Motor neuron (in vitro differentiated cells): ENCODE measurements around the gene BCAS3. TPM values are rescaled to one million over a fixed set of nuclear protein-coding genes. Genes with fewer than 3 reads are reported as not detected.

Experiments
- ATAC-seq, 8 experiments: fragments of 200-7000 bp; cut with Tn5 transposase; replicated peaks in 6 of 8; 2 replicates each; pipeline ENCODE4 v1.8.0; 2021; ENCODE audit warnings: mild to moderate bottlenecking in 8 of 8, moderate library complexity in 8 of 8
- H3K27ac ChIP-seq, 2 donors: fragments of 250-450 bp; sonication (Bioruptor Pico); 2 replicates each; pipeline ENCODE4 v1.9.0; 2021; ENCODE audit warnings: antibody characterized with exemption in 2 of 2, mild to moderate bottlenecking in 2 of 2, moderate library complexity in 1 of 2
- H3K4me1 ChIP-seq, 2 donors: fragments of 250-450 bp; sonication (Bioruptor Pico); replicated peaks in 1 of 2; 2 replicates each; pipeline ENCODE4 v1.6.1; 2021; ENCODE audit warnings: antibody characterized with exemption in 2 of 2, mild to moderate bottlenecking in 2 of 2, moderate library complexity in 1 of 2
- H3K4me3 ChIP-seq, 5 donors: fragments of 250-450 bp; sonication (Bioruptor Pico); 2 replicates each; pipeline ENCODE4 v1.9.0; 2021; ENCODE audit warnings: antibody characterized with exemption in 5 of 5, mild to moderate bottlenecking in 5 of 5, moderate library complexity in 4 of 5
- WGBS, 10 experiments: fragments of 450-650 bp; shearing (Covaris generic); methylation state at CpG; one replicate each; pipeline ENCODE4 v1.0.0; 2022; 5-methylcytosine and 5-hydroxymethylcytosine counted together
- in situ Hi-C, 9 experiments: fragments of 400-800 bp; cut with MboI; loops; one replicate each; pipeline ENCODE4 v1.15.0; 2021; ENCODE audit warnings: low sequenced_read_pairs in 9 of 9, low pct_unique_long_range_greater_than_20kb in 2 of 9; ENCODE audit not compliant: unreplicated experiment in 9 of 9
- total RNA-seq, 8 experiments: library from RNA; unstranded; fragments of 300-600 nt; gene quantifications; 2 replicates each; pipeline versions ENCODE4 v1.2.3 to v1.2.4, GENCODE V29; 2022

Gene BCAS3
- total RNA-seq, 8 experiments from 2014 or later = 18.1 to 45.4 (median 26.8) TPM

DNA sequence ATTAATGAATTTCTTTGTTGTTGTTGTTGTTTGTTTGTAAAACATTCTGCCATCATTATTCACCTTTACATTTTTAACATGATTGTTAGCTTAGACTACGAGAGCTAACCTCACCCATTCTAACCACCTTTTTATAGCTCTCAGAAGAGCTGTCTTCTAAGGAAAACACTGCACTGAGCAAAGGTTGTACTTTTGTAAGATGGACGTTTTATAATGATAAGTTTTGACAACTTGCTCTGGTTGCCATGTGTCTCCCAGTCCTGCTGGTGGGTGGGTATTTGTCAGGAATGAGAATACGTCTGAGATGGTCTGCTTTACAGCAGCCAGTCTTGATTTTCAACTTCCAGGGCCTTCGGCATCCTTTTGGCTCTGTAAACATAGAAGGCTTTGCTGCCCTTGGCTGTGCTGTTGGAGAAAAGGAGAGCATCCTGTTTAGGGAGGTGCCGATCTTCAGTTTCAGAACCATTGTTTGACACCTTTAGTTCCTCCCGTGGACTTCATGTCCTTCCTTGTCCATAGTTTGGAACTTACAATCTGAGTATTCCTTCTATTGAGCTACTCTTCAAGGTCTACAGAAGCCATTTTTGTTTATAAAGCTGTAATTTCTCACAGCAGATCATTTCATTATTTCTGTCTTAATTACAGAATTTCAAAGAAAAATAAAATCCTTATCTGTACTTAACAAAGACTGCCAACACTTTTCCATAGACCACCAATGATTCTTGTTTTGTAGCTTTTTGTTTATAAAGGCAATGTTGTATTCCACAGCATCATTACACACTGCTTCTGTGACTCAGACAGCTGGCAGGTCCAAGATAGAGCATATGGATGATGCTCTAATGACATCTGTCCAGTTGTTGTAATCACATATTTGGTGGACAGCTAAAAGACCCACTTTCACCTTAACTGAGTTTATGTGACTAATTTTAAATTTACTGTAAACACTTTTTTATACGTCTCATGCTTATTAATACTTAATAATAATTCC lies 451.9 kb downstream of the BCAS3 start:
- no peak overlapping the region for H3K4me3 ChIP-seq
- 57 to 94% (median 80%) methylated on average over 1 to 7 of the region's 7 CpGs for WGBS, 10 experiments
- peaks cover 6 to 8% of the 10 kb centered on the region in 2 donors for H3K4me1 ChIP-seq
- in situ Hi-C loops = no loop called here
- ATAC-seq = no peak
- H3K27ac ChIP-seq = no peak overlapping the region

DNA sequence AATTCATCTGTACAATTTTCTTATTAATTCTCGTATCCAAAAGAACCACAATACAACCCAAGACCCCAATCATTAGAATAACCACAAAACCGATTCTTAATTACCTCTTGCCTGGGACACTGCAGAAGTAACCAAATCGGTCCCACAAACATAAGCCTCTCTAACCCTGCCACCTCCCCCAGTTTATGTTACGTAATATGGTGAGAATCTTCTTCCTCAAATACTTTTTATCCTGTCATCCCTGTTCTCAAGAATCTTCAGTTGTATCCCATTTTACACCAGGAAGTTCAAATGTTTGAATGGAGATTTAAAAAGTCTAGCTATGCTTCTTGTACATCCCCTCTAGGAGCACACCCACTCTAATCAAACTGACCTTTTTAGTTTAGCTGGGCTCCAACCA lies 452.7 kb downstream of the BCAS3 start:
- H3K4me3 ChIP-seq = no peak overlapping the region
- ATAC-seq = no peak
- in situ Hi-C loops = no loop called here
- H3K4me1 ChIP-seq = peaks cover 6 to 8% of the 10 kb centered on the region in 2 donors
- H3K27ac ChIP-seq = no peak overlapping the region
- 79 to 100% (median 94%) methylated on average over 2 to 4 of the region's 4 CpGs; no CpG with 5 or more reads in 1 of the 10 experiments for WGBS, 10 experiments

DNA sequence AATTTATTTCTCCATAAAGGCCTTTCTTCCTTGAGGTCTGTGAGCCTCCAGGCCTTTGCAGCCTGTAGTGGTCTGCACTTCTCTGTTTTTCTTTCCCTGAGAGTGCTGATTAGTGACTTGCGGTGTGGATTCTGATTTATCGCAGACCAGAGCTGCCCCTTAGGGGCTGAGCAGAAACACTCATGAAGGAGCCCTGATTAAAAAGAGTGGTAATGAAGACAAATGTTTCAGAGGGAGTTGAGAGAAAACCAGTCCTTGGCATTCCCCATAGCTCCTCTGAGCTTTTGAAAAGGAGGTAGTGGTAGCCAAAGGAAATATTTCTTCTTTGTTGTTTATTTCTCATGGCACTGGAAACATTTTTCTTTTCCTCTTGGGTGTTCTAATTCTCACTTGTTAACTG lies 453.9 kb downstream of the BCAS3 start:
- Histone ChIP-seq H3K27ac (no peak overlapping the region), H3K4me3 (no peak overlapping the region), H3K4me1 (peaks cover 6 to 8% of the 10 kb centered on the region in 2 donors)
- ATAC-seq = peak in 5 of 8 experiments; percentile 45 to 80 (median 59)
- WGBS, 10 experiments = 47 to 100% (median 78%) methylated on average over 2 of the region's 2 CpGs; no CpG with 5 or more reads in 3 of the 10 experiments
- in situ Hi-C loops = no loop called here

DNA sequence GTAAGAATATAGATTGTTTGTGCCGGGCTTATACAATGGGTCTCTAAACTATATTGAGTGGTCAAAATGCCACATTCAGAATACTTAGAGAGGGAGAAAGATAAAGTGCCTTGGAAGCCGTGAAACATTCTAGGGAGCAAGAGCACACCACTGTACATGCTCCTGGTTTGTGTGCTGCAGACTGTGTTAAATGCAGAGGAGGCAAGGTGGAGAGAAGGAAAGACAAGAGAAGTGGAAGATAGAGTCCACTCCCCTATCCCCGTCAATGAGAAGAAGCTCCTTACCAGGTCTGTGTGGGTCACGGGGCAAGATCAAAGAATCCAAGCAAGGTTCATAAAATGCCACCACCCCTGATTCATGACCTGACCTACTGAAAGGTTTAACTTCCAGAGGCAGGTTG lies 454.9 kb downstream of the BCAS3 start:
- in situ Hi-C loops = no loop called here
- H3K4me1 ChIP-seq = peaks cover 6 to 8% of the 10 kb centered on the region in 2 donors
- WGBS, 10 experiments = 83 to 100% (median 97%) methylated on average over 1 to 4 of the region's 4 CpGs; no CpG with 5 or more reads in 2 of the 10 experiments
- ATAC-seq = no peak
- H3K27ac ChIP-seq = no peak overlapping the region
- H3K4me3 ChIP-seq = no peak overlapping the region

DNA sequence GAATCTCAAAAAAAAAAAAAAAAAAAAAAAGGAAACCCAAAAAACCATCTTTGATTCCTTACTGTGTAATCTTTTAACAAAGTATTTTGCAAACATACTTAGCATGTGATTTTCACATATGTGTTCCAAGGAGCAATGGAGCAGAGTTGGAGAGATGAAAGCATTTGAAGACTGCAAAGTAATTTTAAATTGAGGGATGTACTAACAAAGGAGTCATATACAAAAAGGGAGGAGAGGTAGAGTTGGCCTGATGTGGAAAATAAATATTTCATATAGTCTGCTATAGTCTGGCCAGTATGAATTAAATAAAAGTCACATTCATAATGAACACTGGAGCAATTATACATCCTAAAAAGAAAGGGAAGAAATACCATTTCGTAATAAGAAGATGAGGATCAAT lies 456.2 kb downstream of the BCAS3 start:
- Histone ChIP-seq H3K27ac (no peak overlapping the region), H3K4me1 (peaks cover 6 to 8% of the 10 kb centered on the region in 2 donors), H3K4me3 (no peak overlapping the region)
- in situ Hi-C loops = no loop called here
- no peak for ATAC-seq
- WGBS, 10 experiments = 80 to 100% (median 90%) methylated on average over 1 of the region's 1 CpG

DNA sequence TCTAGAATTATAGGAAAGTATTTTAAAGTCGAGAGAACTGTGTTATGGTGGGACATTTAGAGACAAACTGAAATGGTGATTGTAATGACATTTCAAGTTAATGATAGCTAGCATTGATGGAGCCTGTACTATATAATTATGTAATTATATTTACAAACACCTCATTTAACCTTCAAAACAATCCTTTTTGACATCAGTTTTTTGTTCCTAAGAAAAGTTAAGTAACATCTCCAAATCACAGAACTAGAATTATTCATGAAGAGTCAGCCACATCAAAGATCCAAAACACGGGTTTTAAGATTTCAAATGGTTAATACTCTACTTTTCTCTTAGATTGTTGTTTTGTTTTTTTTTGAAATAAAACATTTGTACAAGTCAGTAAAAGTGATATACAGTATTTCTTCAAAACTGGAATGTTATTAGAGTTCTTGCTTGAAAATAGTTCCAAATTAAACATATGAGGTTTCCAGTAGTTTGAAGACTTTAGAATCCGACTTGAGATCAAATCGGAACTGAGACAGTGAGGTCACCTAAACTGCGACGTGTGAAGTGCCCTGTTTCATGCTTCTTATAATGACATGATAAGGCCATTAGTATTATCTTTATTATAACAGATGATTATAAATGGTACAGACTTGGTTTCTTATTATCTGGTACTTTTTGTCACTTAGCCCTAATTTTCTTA lies 457.0 kb downstream of the BCAS3 start:
- no peak for ATAC-seq
- Histone ChIP-seq H3K4me1 (peaks cover 6 to 8% of the 10 kb centered on the region in 2 donors), H3K4me3 (no peak overlapping the region), H3K27ac (no peak overlapping the region)
- in situ Hi-C loops = no loop called here
- 43 to 100% (median 87%) methylated on average over 1 to 6 of the region's 6 CpGs for WGBS, 10 experiments

DNA sequence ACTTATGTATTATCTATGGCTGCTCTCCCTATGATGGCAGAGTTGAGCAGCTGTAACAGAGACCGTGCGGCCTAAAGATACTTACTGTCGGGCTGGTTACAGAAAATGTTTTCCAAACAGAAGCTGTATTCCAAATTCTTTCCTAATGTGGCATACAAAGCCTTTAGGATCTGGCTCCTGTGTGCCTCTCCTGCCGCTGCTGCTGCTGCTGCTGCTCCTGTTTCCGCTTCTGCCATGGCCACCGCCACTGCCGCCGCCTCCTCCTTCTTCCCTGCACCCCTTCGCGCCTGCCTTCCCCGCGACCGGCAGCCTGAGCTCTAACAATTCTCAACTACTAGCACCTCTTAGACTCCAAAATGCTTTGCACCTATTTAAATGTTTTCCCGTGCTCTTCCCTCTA lies 458.1 kb downstream of the BCAS3 start:
- WGBS, 10 experiments = 60 to 100% (median 85%) methylated on average over 1 to 10 of the region's 14 CpGs; no CpG with 5 or more reads in 1 of the 10 experiments
- no peak for ATAC-seq
- Histone ChIP-seq H3K4me1 (peaks cover 6 to 8% of the 10 kb centered on the region in 2 donors), H3K4me3 (no peak overlapping the region), H3K27ac (no peak overlapping the region)
- in situ Hi-C loops = no loop called here

DNA sequence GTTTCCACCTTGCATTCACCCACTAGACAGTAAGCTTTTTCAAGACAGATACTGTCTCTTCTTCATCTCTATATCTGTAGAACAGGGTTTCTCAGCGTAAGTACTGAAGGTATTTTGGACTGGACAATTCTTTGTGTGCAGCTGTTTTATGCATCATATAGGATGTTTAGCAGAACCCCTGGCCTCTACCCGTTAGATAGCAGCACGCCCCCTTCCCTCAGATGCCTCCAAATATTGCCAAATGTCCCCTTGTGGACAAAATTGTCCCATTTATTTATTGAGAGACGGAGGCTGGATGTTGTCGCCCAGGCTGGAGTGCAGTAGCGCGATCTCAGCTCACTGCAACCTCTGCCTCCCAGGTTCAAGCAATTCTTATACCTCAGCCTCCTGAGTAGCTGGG lies 458.6 kb downstream of the BCAS3 start:
- 87 to 100% (median 94%) methylated on average over 1 to 7 of the region's 7 CpGs; no CpG with 5 or more reads in 2 of the 10 experiments for whole genome bisulfite sequencing, 10 experiments
- no peak overlapping the region for H3K4me3 ChIP-seq
- no peak for ATAC-seq
- in situ Hi-C loops = no loop called here
- H3K4me1 ChIP-seq = peaks cover 6% of the 10 kb centered on the region in 2 donors
- no peak overlapping the region for H3K27ac ChIP-seq

DNA sequence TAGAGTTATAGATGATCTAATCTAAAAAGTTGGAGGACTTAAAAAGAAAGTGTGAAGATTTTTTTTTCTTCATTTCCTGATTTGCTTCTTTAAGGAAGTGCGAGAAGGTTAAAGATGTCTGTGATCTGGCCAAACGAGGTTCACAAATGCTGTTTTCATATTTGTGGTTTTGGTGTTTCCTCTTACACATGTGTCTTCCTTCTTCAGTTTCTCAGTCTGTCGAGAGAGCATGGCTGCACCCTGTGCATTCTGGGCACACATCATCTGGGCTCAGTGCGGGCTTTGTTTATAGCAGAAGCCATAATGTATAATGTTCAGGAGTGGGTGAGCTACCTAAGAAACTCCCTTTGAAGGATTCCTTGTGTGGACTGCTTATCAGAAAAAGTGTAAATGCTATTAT lies 461.6 kb downstream of the BCAS3 start:
- peak in 2 of 8 experiments; percentile 34 to 38 for ATAC-seq
- Histone ChIP-seq H3K4me3 (no peak overlapping the region), H3K4me1 (no peaks in the 10 kb centered on the region), H3K27ac (no peak overlapping the region)
- in situ Hi-C loops = no loop called here
- WGBS, 10 experiments = 16 to 97% (median 82%) methylated on average over 2 to 4 of the region's 4 CpGs

DNA sequence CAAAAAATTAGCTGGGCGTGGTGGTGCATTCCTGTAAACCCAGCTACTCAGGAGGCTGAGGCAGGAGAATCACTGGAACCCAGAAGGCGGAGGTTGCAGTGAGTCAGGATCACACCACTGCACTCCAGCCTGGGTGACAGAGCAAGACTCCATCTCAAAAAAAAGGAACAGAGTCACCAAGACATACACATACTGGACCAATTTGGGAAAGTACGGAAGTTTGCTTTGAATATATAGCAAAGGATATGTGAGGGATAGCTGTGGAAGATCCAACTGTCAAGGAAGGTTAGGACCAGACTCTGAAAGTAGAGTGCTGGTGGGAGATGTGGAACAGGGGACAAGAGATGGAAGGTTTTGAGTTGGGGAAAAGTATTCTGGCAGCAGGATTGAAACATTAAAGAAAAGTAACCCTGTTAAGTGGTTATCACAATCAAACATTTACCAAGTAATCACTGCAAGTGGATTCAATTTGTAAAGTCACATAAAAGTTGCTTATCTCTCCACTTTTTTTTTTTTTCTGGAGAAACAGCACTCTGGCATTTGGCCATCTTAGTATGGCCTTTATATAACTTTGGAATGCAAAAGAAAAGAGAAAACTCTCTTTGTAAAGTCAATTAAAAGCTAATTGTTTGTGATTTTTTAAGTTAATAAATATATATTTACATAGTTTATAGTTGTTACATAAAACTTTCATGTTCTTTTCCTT lies 462.6 kb downstream of the BCAS3 start:
- Histone ChIP-seq H3K27ac (no peak overlapping the region), H3K4me3 (no peak overlapping the region), H3K4me1 (peaks cover 2 to 4% of the 10 kb centered on the region in 2 donors)
- in situ Hi-C loops = no loop called here
- no peak for ATAC-seq
- 80 to 100% (median 92%) methylated on average over 1 to 2 of the region's 3 CpGs; no CpG with 5 or more reads in 4 of the 10 experiments for WGBS, 10 experiments

DNA sequence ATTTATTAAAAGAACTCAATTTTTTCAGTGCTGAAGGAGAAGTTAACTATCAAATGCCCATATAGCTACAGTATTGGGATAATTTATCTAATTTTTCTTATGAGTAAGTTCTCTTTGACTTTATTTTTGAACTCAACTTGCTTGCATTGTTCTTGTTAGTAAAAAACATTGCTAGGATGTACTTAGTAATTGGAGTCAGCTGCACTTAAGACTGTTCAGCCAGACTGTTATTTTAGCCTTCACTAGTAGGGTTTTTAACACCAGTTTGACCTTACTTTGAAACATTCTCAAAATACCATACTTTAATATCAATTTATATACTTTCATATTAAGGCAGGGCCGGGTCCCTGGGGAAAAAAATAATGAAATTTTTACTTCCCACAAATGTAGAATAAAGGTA lies 465.4 kb downstream of the BCAS3 start:
- ATAC-seq = no peak
- H3K4me3 ChIP-seq = no peak overlapping the region
- H3K4me1 ChIP-seq = peaks cover 4 to 10% of the 10 kb centered on the region in 2 donors
- in situ Hi-C loops = no loop called here
- 0 to 100% (median 82%) methylated on average over 1 of the region's 1 CpG; no CpG with 5 or more reads in 2 of the 10 experiments for WGBS, 10 experiments
- H3K27ac ChIP-seq = no peak overlapping the region

DNA sequence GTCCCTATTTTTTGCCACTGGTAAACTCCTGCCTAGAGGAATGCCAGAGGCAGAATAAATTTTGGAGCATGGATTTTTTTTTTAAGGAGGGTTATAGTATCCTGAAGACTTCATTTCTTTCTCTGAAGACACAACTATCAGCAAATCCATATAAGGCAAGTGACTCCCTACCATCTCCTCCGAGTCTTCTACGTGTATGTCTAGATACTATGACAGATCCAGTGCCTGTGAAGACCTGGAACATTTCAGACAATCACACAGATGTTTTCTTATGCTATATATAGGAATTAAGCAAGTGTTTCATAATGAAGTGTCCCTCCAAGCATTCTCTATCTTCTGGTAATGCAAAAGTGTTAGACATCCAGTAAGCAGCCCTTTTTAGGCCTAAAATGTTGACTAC lies 466.5 kb downstream of the BCAS3 start:
- peaks cover 4 to 10% of the 10 kb centered on the region in 2 donors for H3K4me1 ChIP-seq
- H3K4me3 ChIP-seq = no peak overlapping the region
- H3K27ac ChIP-seq = no peak overlapping the region
- no peak for ATAC-seq
- 86 to 100% (median 100%) methylated on average over 1 to 2 of the region's 2 CpGs; no CpG with 5 or more reads in 4 of the 10 experiments for WGBS, 10 experiments
- in situ Hi-C loops = no loop called here
